Activated CD4-positive, alpha-beta T cell treated with anti-CD3 and anti-CD28 coated beads for 48 hours (primary cell): ENCODE measurements around the gene NCAM1.
"Not testable (repeated sequence)": the region's sequence is repeated elsewhere in the genome, so short reads cannot be mapped to it uniquely, and the experiment has no call there.

ENCODE experiments used
- DNase-seq: peaks from one replicate; pipeline ENCODE4 v3.0.0-alpha.2; 2020

NCAM1 gene

GRCh38 chr11:112961146-112961668, at the start of gene NCAM1:
Gene NCAM1, plus strand, starts transcription at chr11:112961420.
- DNase-seq = peak; percentile 31

GRCh38 chr11:112922606-112923005, 38.6 kb upstream of the NCAM1 start:
- no peak for DNase-seq

GRCh38 chr11:112924836-112925235, 36.4 kb upstream of the NCAM1 start:
- not testable (repeated sequence) for DNase-seq

GRCh38 chr11:112925516-112926310, 35.5 kb upstream of the NCAM1 start:
- DNase-seq = no peak

- no peak for DNase-seq
Measured at GRCh38 chr11:112928136-112928535, 33.1 kb upstream of the NCAM1 start.

- DNase-seq = no peak
Measured at GRCh38 chr11:112929432-112929831, 31.8 kb upstream of the NCAM1 start.

GRCh38 chr11:112931703-112932102, 29.5 kb upstream of the NCAM1 start:
- DNase-seq = no peak

- DNase-seq = no peak
Measured at GRCh38 chr11:112932593-112932992, 28.6 kb upstream of the NCAM1 start.

- no peak for DNase-seq
Measured at GRCh38 chr11:112933970-112934369, 27.2 kb upstream of the NCAM1 start.

- no peak for DNase-seq
Measured at GRCh38 chr11:112941104-112941503, 20.1 kb upstream of the NCAM1 start.

- DNase-seq = no peak
Measured at GRCh38 chr11:112942966-112943643, 18.1 kb upstream of the NCAM1 start.

GRCh38 chr11:112946866-112947265, 14.4 kb upstream of the NCAM1 start:
- no peak for DNase-seq

- DNase-seq = no peak
Measured at GRCh38 chr11:112949781-112950575, 11.2 kb upstream of the NCAM1 start.

- DNase-seq = no peak
Measured at GRCh38 chr11:112958670-112959069, 2.5 kb upstream of the NCAM1 start.

GRCh38 chr11:112961751-112962578, 745 bp downstream of the NCAM1 start:
- peak; percentile 20 for DNase-seq

- DNase-seq = peak; percentile 5
Measured at GRCh38 chr11:112962579-112963367, 1.6 kb downstream of the NCAM1 start.

GRCh38 chr11:112963368-112963955, 2.2 kb downstream of the NCAM1 start:
- DNase-seq = no peak

- DNase-seq = no peak
Measured at GRCh38 chr11:112965656-112966055, 4.4 kb downstream of the NCAM1 start.

GRCh38 chr11:112966561-112966960, 5.3 kb downstream of the NCAM1 start:
- DNase-seq = no peak

- DNase-seq = no peak
Measured at GRCh38 chr11:112967082-112967481, 5.9 kb downstream of the NCAM1 start.
